Activated CD8-positive, alpha-beta memory T cell treated with anti-CD3 and anti-CD28 coated beads, Interleukin-2, amount 50 U/mL, for 1 hour (primary cell): ENCODE data around the gene CFC1.
"Not testable (repeated sequence)": the region's sequence is repeated elsewhere in the genome, so short reads cannot be mapped to it uniquely, and the experiment has no call there.

Experiments
- DNase-seq: peaks from one replicate; pipeline ENCODE4 v3.0.0-alpha.2; 2020; ENCODE audit errors: extremely low read depth

Gene CFC1

DNA sequence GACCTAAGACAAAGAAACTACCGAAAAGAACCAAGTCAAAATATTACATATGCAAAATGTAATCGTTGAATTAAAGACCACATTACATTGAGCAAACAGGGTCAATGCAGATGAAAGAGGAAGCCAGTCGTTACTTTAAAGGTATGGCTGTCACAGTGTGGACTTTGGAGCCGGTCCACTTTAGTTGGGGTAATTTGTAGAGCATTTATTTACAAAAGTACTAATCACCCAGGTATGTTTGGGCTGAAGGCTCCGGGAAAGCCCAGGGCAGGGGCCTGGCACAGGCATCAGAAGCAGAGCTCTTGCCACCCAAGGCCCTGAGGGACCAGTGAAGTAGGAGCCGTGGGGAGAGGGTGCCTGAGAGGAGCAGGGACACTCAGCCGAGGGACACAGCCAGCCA, 15.8 kb downstream of the CFC1 start:
- not testable (repeated sequence) for DNase-seq

DNA sequence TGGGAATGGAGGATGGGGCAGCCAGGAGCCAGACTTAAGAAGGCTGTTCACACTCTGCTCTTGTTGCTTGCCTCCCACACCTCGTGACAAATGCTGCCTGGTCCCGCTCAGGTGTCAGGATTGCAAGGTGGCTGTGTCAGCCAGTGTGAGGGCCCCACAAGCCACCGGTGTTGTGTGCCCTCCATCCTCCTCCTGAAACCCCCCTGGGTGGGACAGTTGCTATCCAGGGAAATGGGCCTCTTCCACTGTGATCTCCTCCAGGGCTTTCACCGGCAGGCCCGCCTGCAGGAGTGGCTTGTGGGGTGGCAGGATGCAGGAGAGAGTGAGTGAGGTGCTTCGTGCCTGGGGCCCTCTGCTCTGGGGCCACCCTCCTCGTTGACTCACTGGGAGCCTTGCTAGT, 16.4 kb downstream of the CFC1 start:
- DNase-seq, result not testable (repeated sequence)

- not testable (repeated sequence) for DNase-seq
These were observed 17.9 kb downstream of the CFC1 start for GRCh38 chr2:130581491-130581890.

GRCh38 chr2:130579121-130579520, 20.3 kb downstream of the CFC1 start:
- not testable (repeated sequence) for DNase-seq

GRCh38 chr2:130577559-130577958, 21.8 kb downstream of the CFC1 start:
- not testable (repeated sequence) for DNase-seq

DNA sequence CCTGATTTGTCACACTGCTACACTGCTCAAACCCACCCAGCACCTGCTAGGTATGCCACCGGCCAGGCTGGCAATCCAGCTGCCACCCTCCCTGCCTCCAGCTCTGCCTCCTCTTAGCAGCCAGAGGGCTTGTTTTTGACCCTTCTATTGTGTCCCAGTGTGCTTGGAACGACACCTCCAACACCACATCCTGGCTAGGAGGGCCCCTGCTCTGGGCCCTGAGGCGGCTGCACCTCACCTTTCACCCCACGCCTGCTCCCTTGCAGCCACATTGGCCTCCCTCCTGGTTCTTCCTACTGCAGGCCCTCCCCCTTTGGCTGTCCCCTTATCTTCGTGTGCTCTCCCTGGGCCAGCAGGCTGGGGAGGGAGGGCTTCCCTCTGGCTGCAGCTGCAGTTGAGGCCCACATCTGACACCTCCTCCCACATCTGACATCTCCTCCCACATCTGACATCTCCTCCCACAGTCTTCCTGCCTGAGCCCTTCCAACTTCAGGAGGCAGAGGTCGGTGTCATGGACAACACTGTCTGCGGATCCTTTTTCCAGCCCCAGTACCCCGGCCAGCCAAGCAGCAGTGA, 23.1 kb downstream of the CFC1 start:
- DNase-seq, result not testable (repeated sequence)

DNA sequence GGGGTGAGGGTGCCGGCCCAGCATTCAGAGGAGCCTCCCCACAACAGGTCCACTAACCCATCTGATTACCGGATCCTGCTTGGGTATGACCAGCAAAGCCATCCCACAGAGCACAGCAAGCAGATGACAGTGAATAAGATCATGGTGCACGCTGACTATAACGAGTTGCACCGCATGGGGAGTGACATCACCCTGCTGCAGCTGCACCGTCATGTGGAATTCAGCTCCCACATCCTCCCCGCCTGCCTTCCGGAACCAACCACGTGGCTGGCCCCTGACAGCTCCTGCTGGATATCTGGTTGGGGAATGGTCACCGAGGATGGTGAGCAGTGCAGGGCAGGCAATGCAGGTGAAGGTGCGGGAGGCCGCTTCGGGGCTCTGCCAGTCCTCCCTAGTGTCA, 25.1 kb downstream of the CFC1 start:
- DNase-seq, result not testable (repeated sequence)

DNA sequence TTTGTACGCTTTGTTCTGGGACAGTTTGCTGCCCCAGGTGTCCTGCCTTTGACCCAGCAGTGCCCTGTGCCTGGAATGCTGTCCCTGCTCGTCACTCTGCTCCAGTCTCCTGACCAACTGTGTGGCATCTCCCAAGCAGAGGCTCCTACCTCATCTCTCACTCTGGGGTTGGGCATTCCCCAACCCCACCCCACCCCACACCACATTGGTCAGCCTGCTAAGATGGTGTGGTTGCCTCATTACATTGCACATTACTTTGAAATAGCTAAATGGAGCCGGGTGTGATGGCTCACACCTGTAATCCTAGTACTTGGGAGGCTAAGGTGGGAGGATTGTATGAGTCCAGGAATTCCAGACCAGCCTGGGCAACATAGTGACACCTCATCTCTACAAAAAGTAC, 27.4 kb downstream of the CFC1 start:
- DNase-seq, result not testable (repeated sequence)

GRCh38 chr2:130566165-130566564, 33.2 kb downstream of the CFC1 start:
- not testable (repeated sequence) for DNase-seq

DNA sequence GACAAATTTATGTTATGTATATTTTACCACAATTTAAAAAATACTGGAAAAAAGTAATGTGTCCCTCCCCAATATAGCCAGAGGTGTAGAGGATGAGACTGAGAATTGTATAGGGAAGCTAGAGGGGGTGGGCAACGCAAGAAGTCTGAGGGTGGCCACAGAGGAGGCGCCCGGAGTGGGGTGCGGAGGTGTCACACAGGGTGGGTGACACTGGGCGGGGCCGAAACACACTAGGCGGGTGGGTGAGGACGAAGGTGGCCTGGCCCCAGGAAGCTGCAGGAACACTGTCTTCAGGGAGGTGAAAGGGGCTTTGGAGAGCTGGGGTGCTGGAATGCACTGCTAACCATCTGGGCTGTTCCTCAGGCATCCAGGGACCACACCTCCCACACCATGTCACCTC, 42.9 kb downstream of the CFC1 start:
- DNase-seq, result not testable (repeated sequence)

- not testable (repeated sequence) for DNase-seq
These were observed 45.2 kb downstream of the CFC1 start for GRCh38 chr2:130554178-130554577.

GRCh38 chr2:130549475-130549874, 49.9 kb downstream of the CFC1 start:
- DNase-seq, result not testable (repeated sequence)

DNA sequence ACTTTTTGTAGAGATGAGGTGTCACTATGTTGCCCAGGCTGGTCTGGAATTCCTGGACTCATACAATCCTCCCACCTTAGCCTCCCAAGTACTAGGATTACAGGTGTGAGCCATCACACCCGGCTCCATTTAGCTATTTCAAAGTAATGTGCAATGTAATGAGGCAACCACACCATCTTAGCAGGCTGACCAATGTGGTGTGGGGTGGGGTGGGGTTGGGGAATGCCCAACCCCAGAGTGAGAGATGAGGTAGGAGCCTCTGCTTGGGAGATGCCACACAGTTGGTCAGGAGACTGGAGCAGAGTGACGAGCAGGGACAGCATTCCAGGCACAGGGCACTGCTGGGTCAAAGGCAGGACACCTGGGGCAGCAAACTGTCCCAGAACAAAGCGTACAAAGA, 51.0 kb downstream of the CFC1 start:
- not testable (repeated sequence) for DNase-seq

DNA sequence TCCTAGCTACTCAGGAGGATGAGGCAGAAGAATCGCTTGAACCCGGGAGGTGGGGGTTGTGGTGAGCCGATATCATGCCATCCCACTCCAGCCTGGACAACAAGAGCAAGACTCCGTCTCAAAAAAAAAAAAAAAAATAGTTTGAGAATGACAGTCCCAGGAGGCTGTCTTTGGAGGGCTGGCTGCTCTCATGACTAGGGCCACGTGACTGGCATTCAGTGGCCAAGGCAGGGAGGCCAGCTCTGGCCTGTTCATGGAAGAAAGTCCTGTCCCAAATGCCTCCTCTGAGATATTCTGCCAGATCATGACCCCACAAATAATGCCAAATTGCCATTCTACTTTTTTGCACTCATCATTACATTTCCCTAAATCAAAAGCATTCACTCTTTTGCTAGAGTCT, 54.4 kb downstream of the CFC1 start:
- not testable (repeated sequence) for DNase-seq

GRCh38 chr2:130543785-130544528, 55.4 kb downstream of the CFC1 start:
- not testable (repeated sequence) for DNase-seq

DNA sequence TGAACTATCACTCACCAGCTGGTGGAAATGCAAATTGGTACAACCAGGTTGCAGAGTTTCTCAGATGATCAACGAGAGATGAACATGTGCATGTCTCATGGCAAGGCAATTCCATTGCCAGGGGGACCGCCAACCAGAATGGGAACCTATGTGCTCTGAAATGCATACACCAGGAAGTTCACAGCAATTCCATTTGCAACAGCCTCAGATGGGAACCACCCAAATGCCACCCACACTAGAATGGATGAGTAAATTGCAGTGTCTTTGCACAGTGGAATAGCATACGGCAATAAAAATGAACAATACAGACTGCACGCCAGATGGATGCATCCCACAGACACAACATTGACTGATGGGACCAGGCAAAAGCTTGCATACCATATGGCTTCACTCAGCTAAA, 56.6 kb downstream of the CFC1 start:
- not testable (repeated sequence) for DNase-seq
